HepG2 (cell line): Measurements from ENCODE around the gene EPN2. TPM values are rescaled to one million over a fixed set of nuclear protein-coding genes. Genes with fewer than 3 reads are reported as not detected.

Experiments used
- ATAC-seq: fragments of 200-7000 bp; cut with Tn5 transposase; 3 replicates; pipeline ENCODE4 v1.9.1; 2020; ENCODE audit warnings: mild to moderate bottlenecking, moderate library complexity
- BruUV-seq: library from RNA; stranded (reverse); fragments of 400-500 nt; replicated peaks from 2 replicates; lab custom pipeline; 2021; lab: Mats Ljungman, UMichigan
- CTCF ChIA-PET: fragments of 300-600 bp; formaldehyde crosslinking; extraction: SDS; loops from one replicate; lab custom pipeline; 2021; ENCODE audit warnings: low total read pairs, inconsistent platforms, low intra/inter-chr PET ratio; lab: Yijun Ruan, JAX
- POLR2A ChIA-PET: fragments of 350-600 bp; sonication (Branson Sonifier 250); formaldehyde crosslinking; loops from one replicate; lab custom pipeline; 2020; ENCODE audit warnings: antibody characterized with exemption, inconsistent platforms; lab: Yijun Ruan, JAX
- DNase-seq: peaks from one replicate; pipeline ENCODE4 v3.0.0-alpha.2; 2015; ENCODE audit warnings: low spot score
- FAIRE-seq: peaks from 3 replicates; lab custom pipeline; 2011; peaks lifted over from hg19 to GRCh38; lab: Jason Lieb, UNC
- H2AFZ ChIP-seq: one replicate; pipeline ENCODE4 v1.6.1; 2011; ENCODE audit warnings: low read length, inconsistent platforms
- H3K27ac ChIP-seq: fragments of 300-600 bp; 3 replicates; pipeline ENCODE4 v1.8.0; 2011; ENCODE audit warnings: mixed run types, mild to moderate bottlenecking, mixed read lengths, low read length, inconsistent platforms; ENCODE audit not compliant: insufficient read depth; ENCODE audit errors: extremely low read length
- H3K27me3 ChIP-seq, 2 experiments: fragments of 200-600 bp in 1 of 2; 2 replicates in 1 of 2; 3 replicates in 1 of 2; pipeline versions ENCODE4 v1.6.0 to v1.8.0; 2011; ENCODE audit warnings: low read length in 2 of 2, mild to moderate bottlenecking in 2 of 2, moderate library complexity in 2 of 2, inconsistent platforms in 1 of 2; ENCODE audit not compliant: insufficient read depth in 2 of 2, control insufficient read depth in 1 of 2
- H3K36me3 ChIP-seq, 2 experiments: fragments of 200-600 bp in 1 of 2; replicated peaks in 1 of 2; 2 replicates in 1 of 2; 3 replicates in 1 of 2; pipeline versions ENCODE4 v1.5.1 to v1.8.0; 2011; ENCODE audit warnings: low read length in 2 of 2, inconsistent platforms in 1 of 2; ENCODE audit not compliant: insufficient read depth in 2 of 2, control insufficient read depth in 1 of 2
- H3K4me1 ChIP-seq: 2 replicates; pipeline ENCODE4 v1.5.1; 2012; ENCODE audit warnings: low read length, inconsistent platforms; ENCODE audit not compliant: insufficient read depth
- H3K4me2 ChIP-seq: 2 replicates; pipeline ENCODE4 v1.6.0; 2011; ENCODE audit warnings: low read depth, low read length, inconsistent platforms
- H3K4me3 ChIP-seq, 3 experiments: fragments of 200-600 bp in 1 of 3; sonication (generic), shearing (Covaris generic) in 1 of 3; replicated peaks in 1 of 3; 2 replicates each; pipeline ENCODE4 v1.5.1; 2011 to 2016; ENCODE audit warnings: low read length in 3 of 3, inconsistent platforms in 2 of 3, low read depth in 2 of 3, mild to moderate bottlenecking in 2 of 3, control low read depth in 1 of 3, mixed read lengths in 1 of 3; ENCODE audit not compliant: insufficient read depth in 1 of 3
- H3K79me2 ChIP-seq: one replicate; pipeline ENCODE4 v1.6.1; 2011; ENCODE audit warnings: low read length, inconsistent platforms; ENCODE audit not compliant: insufficient read depth
- H3K9ac ChIP-seq: 2 replicates; pipeline ENCODE4 v1.6.0; 2011; ENCODE audit warnings: mild to moderate bottlenecking, low read depth, low read length, inconsistent platforms; ENCODE audit not compliant: insufficient read depth
- H3K9me3 ChIP-seq: 2 replicates; pipeline ENCODE4 v1.5.1; 2012; ENCODE audit warnings: mild to moderate bottlenecking, low read length
- H4K20me1 ChIP-seq: 2 replicates; pipeline ENCODE4 v1.6.0; 2011; ENCODE audit warnings: inconsistent platforms, mild to moderate bottlenecking, low read length, moderate library complexity; ENCODE audit not compliant: insufficient read depth
- EP300 ChIP-seq, 3 experiments: sonication (generic) in 1 of 3; formaldehyde crosslinking in 1 of 3; IDR thresholded peaks; 2 replicates each; pipeline versions ENCODE4 v1.5.1 to v1.6.1; 2011 to 2020; ENCODE audit warnings: low read depth in 2 of 3, low read length in 2 of 3, borderline replicate concordance in 1 of 3, improper control_type of control experiment in 1 of 3, mild to moderate bottlenecking in 1 of 3, missing genetic modification reagents in 1 of 3, moderate library complexity in 1 of 3
- HES4 ChIP-seq: sonication (generic); formaldehyde crosslinking; IDR thresholded peaks from 2 replicates; pipeline ENCODE4 v1.9.0; 2021; ENCODE audit warnings: mild to moderate bottlenecking, missing genetic modification reagents, borderline replicate concordance
- JARID2 ChIP-seq: sonication (generic); formaldehyde crosslinking; IDR thresholded peaks from 2 replicates; pipeline ENCODE4 v1.8.1; 2023; ENCODE audit warnings: missing genetic modification reagents, inconsistent platforms; ENCODE audit not compliant: insufficient replicate concordance
- MTF1 ChIP-seq: sonication (generic); formaldehyde crosslinking; IDR thresholded peaks from 2 replicates; pipeline ENCODE4 v1.5.0; 2020; ENCODE audit warnings: missing genetic modification reagents
- PAXIP1 ChIP-seq: sonication (generic); formaldehyde crosslinking; conservative IDR thresholded peaks from 2 replicates; pipeline ENCODE4 v1.4.0; 2020; ENCODE audit warnings: mild to moderate bottlenecking, missing genetic modification reagents, moderate library complexity
- POGK ChIP-seq: sonication (generic); formaldehyde crosslinking; conservative IDR thresholded peaks from 2 replicates; pipeline ENCODE4 v1.8.0; 2022; ENCODE audit warnings: mild to moderate bottlenecking, moderate library complexity, missing genetic modification reagents
- POGZ ChIP-seq: sonication (generic); formaldehyde crosslinking; IDR thresholded peaks from 2 replicates; pipeline ENCODE4 v1.4.0; 2020; ENCODE audit warnings: mild to moderate bottlenecking, missing genetic modification reagents
- REL ChIP-seq: sonication (generic); formaldehyde crosslinking; conservative IDR thresholded peaks from 2 replicates; pipeline ENCODE4 v1.8.0; 2022; ENCODE audit warnings: mild to moderate bottlenecking, missing genetic modification reagents, moderate library complexity
- RXRA ChIP-seq: sonication (generic); formaldehyde crosslinking; IDR thresholded peaks from 2 replicates; pipeline ENCODE4 v1.5.1; 2020; ENCODE audit warnings: missing genetic modification reagents
- SRY ChIP-seq: sonication (generic); formaldehyde crosslinking; IDR thresholded peaks from 2 replicates; pipeline ENCODE4 v1.8.0; 2022; ENCODE audit warnings: mild to moderate bottlenecking, missing genetic modification reagents
- SYNCRIP ChIP-seq: fragments of 200-400 bp; formaldehyde crosslinking; IDR thresholded peaks from 2 replicates; pipeline ENCODE4 v1.6.1; 2018; ENCODE audit warnings: mild to moderate bottlenecking, low read depth, low read length; ENCODE audit not compliant: insufficient read depth
- ZMYM4 ChIP-seq: sonication (generic); formaldehyde crosslinking; IDR thresholded peaks from 2 replicates; pipeline ENCODE4 v1.8.1; 2023; ENCODE audit warnings: mild to moderate bottlenecking, missing genetic modification reagents
- ZNF382 ChIP-seq: sonication (generic); formaldehyde crosslinking; IDR thresholded peaks from 2 replicates; pipeline ENCODE4 v1.5.0; 2020; ENCODE audit warnings: missing genetic modification reagents, mild to moderate bottlenecking, borderline replicate concordance
- ZNF761 ChIP-seq: sonication (generic); formaldehyde crosslinking; conservative IDR thresholded peaks from 2 replicates; pipeline ENCODE4 v1.4.0; 2020; ENCODE audit warnings: mild to moderate bottlenecking, missing genetic modification reagents
- ZZZ3 ChIP-seq: sonication (generic); formaldehyde crosslinking; IDR thresholded peaks from 2 replicates; pipeline ENCODE4 v1.4.0; 2020; ENCODE audit warnings: missing genetic modification reagents, mild to moderate bottlenecking, borderline replicate concordance
- WGBS: methylation state at CpG from one replicate; pipeline ENCODE4 v1.1.6; 2017; ENCODE audit warnings: low lambda C conversion rate; 5-methylcytosine and 5-hydroxymethylcytosine counted together
- in situ Hi-C: cut with HindIII; loops from 2 replicates; pipeline ENCODE4 v1.10.0; 2017; ENCODE audit warnings: low pct_unique_long_range_greater_than_20kb; ENCODE audit not compliant: extremely low pct_ligation_motif_present
- intact Hi-C: fragments of 100-400 bp; cut with micrococcal nuclease; formaldehyde crosslinking; loops from one replicate; pipeline ENCODE4 v1.10.0; 2022; ENCODE audit not compliant: unreplicated experiment
- polyA plus RNA-seq, 8 experiments: library from polyadenylated mRNA; depleted of rRNA in 3 of 8; stranded (reverse) in 7 of 8; unstranded in 1 of 8; fragments of >200 nt; fragmentation: Illumina TruSeq in 4 of 8; extraction: Trizol in 4 of 8; gene quantifications; 2 replicates each; pipeline versions ENCODE4 v1.2.1 to v1.2.3, GENCODE V29; 2011 to 2016; ENCODE audit warnings: low read depth in 4 of 8, missing spikeins in 1 of 8, mixed read lengths in 1 of 8; ENCODE audit not compliant: insufficient read depth in 1 of 8
- total RNA-seq, 5 experiments: library from RNA; depleted of rRNA; stranded (reverse); fragments of >200 nt; fragmentation: Illumina TruSeq; extraction: Trizol; gene quantifications; 2 replicates each; pipeline ENCODE4 v1.2.3, GENCODE V29; 2016; ENCODE audit warnings: low read depth in 1 of 5
- TF ChIP-seq, protein P1 (sequence below): sonication (generic); formaldehyde crosslinking; IDR thresholded peaks from 2 replicates; pipeline ENCODE4 v1.9.0; 2021; ENCODE audit warnings: missing genetic modification reagents, mild to moderate bottlenecking, borderline replicate concordance
- TF ChIP-seq, protein P2 (sequence below): sonication (generic); formaldehyde crosslinking; IDR thresholded peaks from 2 replicates; pipeline ENCODE4 v1.5.0; 2020; ENCODE audit warnings: missing genetic modification reagents

The EPN2 gene
- total and polyA plus RNA-seq, 2 of the 13 experiments (the other 11 are each of a cell fraction or from before 2014, with no cell fraction given) = 7.8 to 19.2 TPM

GRCh38 chr17:19354748-19355147, 117.6 kb downstream of the EPN2 start:
- no peak overlapping the region for H2AFZ ChIP-seq
- FAIRE-seq (no peak), DNase-seq (no peak), ATAC-seq (no peak)
- in situ Hi-C loops = no loop called here
- WGBS = 94% methylated on average over 6 of the region's 6 CpGs
- H3K79me2 ChIP-seq = no peaks in the 10 kb centered on the region
- no peaks in the 10 kb centered on the region for H3K27me3 ChIP-seq
- H3K4me1 ChIP-seq = no peaks in the 10 kb centered on the region
- no peak overlapping the region for H3K9ac ChIP-seq
- no TSS peak for BruUV-seq
- H3K4me3 ChIP-seq = no peak overlapping the region
- TF ChIP-seq MTF1 (no peak), ZNF382 (CRISPR knock-in tag) (no peak), POGK (CRISPR knock-in tag) (no peak), REL (no peak), ZMYM4 (CRISPR knock-in tag) (no peak), POGZ (CRISPR knock-in tag) (no peak), SRY (no peak), JARID2 (CRISPR knock-in tag) (no peak), RXRA (CRISPR knock-in tag) (no peak), ZNF761 (CRISPR knock-in tag) (no peak), ZZZ3 (no peak), HES4 (no peak), SYNCRIP (no peak), PAXIP1 (CRISPR knock-in tag) (no peak), EP300 (IDR thresholded peaks at IDR 0.05; ENCODE audit: low read depth in 2 of 2, low read length in 2 of 2) (no peak), EP300 (CRISPR knock-in tag; IDR thresholded peaks at IDR 0.05; ENCODE audit: borderline replicate concordance) (no peak)
- TF ChIP-seq, protein P1, sequence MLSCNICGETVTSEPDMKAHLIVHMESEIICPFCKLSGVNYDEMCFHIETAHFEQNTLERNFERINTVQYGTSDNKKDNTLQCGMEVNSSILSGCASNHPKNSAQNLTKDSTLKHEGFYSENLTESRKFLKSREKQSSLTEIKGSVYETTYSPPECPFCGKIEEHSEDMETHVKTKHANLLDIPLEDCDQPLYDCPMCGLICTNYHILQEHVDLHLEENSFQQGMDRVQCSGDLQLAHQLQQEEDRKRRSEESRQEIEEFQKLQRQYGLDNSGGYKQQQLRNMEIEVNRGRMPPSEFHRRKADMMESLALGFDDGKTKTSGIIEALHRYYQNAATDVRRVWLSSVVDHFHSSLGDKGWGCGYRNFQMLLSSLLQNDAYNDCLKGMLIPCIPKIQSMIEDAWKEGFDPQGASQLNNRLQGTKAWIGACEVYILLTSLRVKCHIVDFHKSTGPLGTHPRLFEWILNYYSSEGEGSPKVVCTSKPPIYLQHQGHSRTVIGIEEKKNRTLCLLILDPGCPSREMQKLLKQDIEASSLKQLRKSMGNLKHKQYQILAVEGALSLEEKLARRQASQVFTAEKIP (CRISPR knock-in tag) = no peak
- TF ChIP-seq, protein P2, sequence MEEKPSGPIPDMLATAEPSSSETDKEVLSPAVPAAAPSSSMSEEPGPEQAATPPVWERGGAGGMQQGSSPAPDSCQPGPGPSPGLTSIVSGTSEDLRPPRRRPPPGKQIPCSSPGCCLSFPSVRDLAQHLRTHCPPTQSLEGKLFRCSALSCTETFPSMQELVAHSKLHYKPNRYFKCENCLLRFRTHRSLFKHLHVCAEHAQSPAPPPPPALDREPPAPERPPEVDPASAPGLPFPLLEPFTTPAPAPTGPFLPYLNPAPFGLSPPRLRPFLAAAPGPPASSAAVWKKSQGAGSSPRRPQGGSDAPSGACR (CRISPR knock-in tag) = no peak
- peaks cover 9 to 16% of the 10 kb centered on the region in 2 experiments; a peak in 4 of 5 replicates for H3K36me3 ChIP-seq
- no peak overlapping the region for H3K27ac ChIP-seq
- ChIA-PET CTCF (no interaction called here), POLR2A (interaction anchor here (0.8 to 1.8 kb wide), 3 partner anchors 9 to 23 kb away, joined by 3 to 5 read pairs (median 4); partner anchors contain the start of gene MAPK7)
- intact Hi-C loops = no loop called here
- H3K9me3 ChIP-seq = no peaks in the 10 kb centered on the region
- no peaks in the 10 kb centered on the region for H4K20me1 ChIP-seq
- no peak overlapping the region for H3K4me2 ChIP-seq
